Measurements from ENCODE around the gene FAM216B. TPM values are rescaled to one million over a fixed set of nuclear protein-coding genes. Genes with fewer than 3 reads are reported as not detected.

FAM216B gene
- total RNA-seq, 1 experiment from 2014 or later, result not detected

- no peaks in the 10 kb centered on the region for H3K4me1 ChIP-seq (ENCODE audit: insufficient read depth, low read length)
- no peaks in the 10 kb centered on the region for H3K79me1 ChIP-seq (ENCODE audit: insufficient read depth, low read depth, low read length, poor library complexity, severe bottlenecking)
- H3K23ac ChIP-seq (ENCODE audit: insufficient read length, low read depth, low read length), result no peak overlapping the region
- H3K9ac ChIP-seq (ENCODE audit: extremely low read depth, insufficient read length, low read length), result no peak overlapping the region
- H3K27ac ChIP-seq (ENCODE audit: insufficient read length, low read depth, low read length), result no peak overlapping the region
- H4K8ac ChIP-seq (replicated peaks; ENCODE audit: insufficient read length, low read depth, low read length), result no peak overlapping the region
- H3K18ac ChIP-seq (ENCODE audit: insufficient read length, low read depth, low read length), result no peak overlapping the region
- no peak overlapping the region for H3T11ph ChIP-seq (ENCODE audit: low read length)
- Mint-ChIP-seq H3K27me3 (ENCODE audit: low read depth) (no peaks in the 10 kb centered on the region), H3K27ac (no peak overlapping the region), H3K4me3 (no peak overlapping the region), H3K36me3 (ENCODE audit: insufficient read depth in 1 of 3, low read depth in 3 of 3) (peaks cover 2 to 6% (median 4%) of the 10 kb centered on the region in 3 experiments; a peak in 4 of 7 replicates), H3K4me1 (no peaks in the 10 kb centered on the region), H3K9me3 (peaks cover 0 to 3% of the 10 kb centered on the region in 2 experiments; a peak in 1 of 5 replicates)
- no peak overlapping the region for H2BK20ac ChIP-seq (ENCODE audit: low read depth, low read length, poor library complexity, severe bottlenecking)
- H3K14ac ChIP-seq (ENCODE audit: insufficient read depth, low read length), result no peak overlapping the region
- H3K4ac ChIP-seq (ENCODE audit: low read depth, low read length), result no peak overlapping the region
- H4K20me1 ChIP-seq (ENCODE audit: control insufficient read depth, insufficient read depth, insufficient read length), result no peaks in the 10 kb centered on the region
- no peak overlapping the region for H2BK5ac ChIP-seq (ENCODE audit: insufficient read length, low read length)
- no peak overlapping the region for H4K5ac ChIP-seq (ENCODE audit: insufficient read length, low read depth, low read length)
- H3K23me2 ChIP-seq (ENCODE audit: insufficient read length, low read depth, low read length, poor library complexity, severe bottlenecking), result no peaks in the 10 kb centered on the region
- no peak for DNase-seq
- no CpG with 5 or more reads among the region's 4 CpGs for WGBS (ENCODE audit: extremely low coverage, insufficient read length, low lambda C conversion rate)
- no peak overlapping the region for H3K4me2 ChIP-seq (ENCODE audit: insufficient read depth, insufficient read length, low read length)
- H3K27me3 ChIP-seq (ENCODE audit: insufficient read depth, low read length), result no peaks in the 10 kb centered on the region; the same call in 1 of the 2 replicates
- no peak for TF ChIP-seq CTCF (conservative IDR thresholded peaks at IDR 0.05)
- no peak overlapping the region for H2BK12ac ChIP-seq (ENCODE audit: insufficient read length, low read depth, low read length)
- no peak overlapping the region for H4K91ac ChIP-seq (ENCODE audit: insufficient read length, low read depth, low read length)
- H3K9me3 ChIP-seq (ENCODE audit: control insufficient read depth, low read depth, low read length), result no peaks in the 10 kb centered on the region
- H3K56ac ChIP-seq (ENCODE audit: insufficient read length, low read depth, low read length), result no peak overlapping the region
- H2AFZ ChIP-seq (ENCODE audit: low read length), result no peak overlapping the region
- no peaks in the 10 kb centered on the region for H3K79me2 ChIP-seq (ENCODE audit: insufficient read depth, low read length)
- H2BK15ac ChIP-seq (ENCODE audit: low read depth, low read length), result no peak overlapping the region
- no peak overlapping the region for H2AK5ac ChIP-seq (ENCODE audit: insufficient read length, low read length)
- no peak overlapping the region for H2BK120ac ChIP-seq (ENCODE audit: low read depth, low read length, poor library complexity, severe bottlenecking)
Observed at GRCh38 chr13:42807866-42808265, 26.5 kb downstream of the FAM216B start.

Data from H9 (cell line).